T-cell (primary cell): ENCODE data around the gene TCTN1. TPM values are rescaled to one million over a fixed set of nuclear protein-coding genes. Genes with fewer than 3 reads are reported as not detected.
"Not testable (repeated sequence)": the region's sequence is repeated elsewhere in the genome, so short reads cannot be mapped to it uniquely, and the experiment has no call there.

ENCODE experiments used
- ATAC-seq, 4 experiments: fragments of 200-7000 bp in 3 of 4; fragments of 150-1000 bp in 1 of 4; cut with Tn5 transposase; replicated peaks in 1 of 4; 1 replicate in 3 of 4; 2 replicates in 1 of 4; pipeline ENCODE4 v1.10.0; 2021; ENCODE audit warnings: moderate library complexity in 3 of 4, mild to moderate bottlenecking in 2 of 4, moderate number of reproducible peaks in 1 of 4
- CTCF ChIA-PET, 2 donors: fragments of 300-600 bp; sonication (Branson Sonifier 250); formaldehyde crosslinking; loops; one replicate each; lab custom pipeline; 2022; ENCODE audit warnings: antibody characterized with exemption in 2 of 2; lab: Charles Lee
- POLR2A ChIA-PET, 2 donors: fragments of 300-600 bp; sonication (Branson Sonifier 250); formaldehyde crosslinking; loops; one replicate each; lab custom pipeline; 2022; ENCODE audit warnings: antibody characterized with exemption in 2 of 2; lab: Charles Lee
- DNase-seq, 35 experiments: peaks; one replicate each; pipeline versions ENCODE4 v3.0.0 to v3.0.0-alpha.2; 2013 to 2023
- H3K27ac ChIP-seq: one replicate; pipeline ENCODE4 v1.5.1; 2013; ENCODE audit warnings: low read length
- H3K27me3 ChIP-seq, 2 experiments: replicated peaks in 1 of 2; 1 replicate in 1 of 2; 2 replicates in 1 of 2; pipeline versions ENCODE4 v1.6.1 to v1.7.0; 2013; ENCODE audit warnings: low read length in 1 of 2, mixed read lengths in 1 of 2; ENCODE audit not compliant: control insufficient read depth in 2 of 2, insufficient read depth in 2 of 2; ENCODE audit errors: extremely low read depth in 1 of 2
- H3K36me3 ChIP-seq, 2 donors: 1 replicate in 1 of 2; 2 replicates in 1 of 2; pipeline versions ENCODE4 v1.6.1 to v1.7.0; 2013; ENCODE audit warnings: low read length in 1 of 2; ENCODE audit not compliant: control insufficient read depth in 2 of 2, insufficient read depth in 1 of 2; ENCODE audit errors: extremely low read depth in 1 of 2
- H3K4me1 ChIP-seq, 2 experiments: 1 replicate in 1 of 2; 2 replicates in 1 of 2; pipeline versions ENCODE4 v1.6.1 to v1.7.0; 2013; ENCODE audit warnings: low read length in 2 of 2, mixed read lengths in 1 of 2; ENCODE audit not compliant: insufficient read depth in 2 of 2, control insufficient read depth in 1 of 2; ENCODE audit errors: extremely low read depth in 1 of 2
- H3K4me3 ChIP-seq, 2 donors: 1 replicate in 1 of 2; 2 replicates in 1 of 2; pipeline versions ENCODE4 v1.5.1 to v1.7.0; 2013; ENCODE audit warnings: mild to moderate bottlenecking in 2 of 2, low read length in 1 of 2, moderate library complexity in 1 of 2; ENCODE audit not compliant: control insufficient read depth in 1 of 2; ENCODE audit errors: extremely low read depth in 1 of 2
- H3K9me3 ChIP-seq: 2 replicates; pipeline ENCODE4 v1.7.0; 2013
- H3K27ac Mint-ChIP-seq, 2 donors: one replicate each; pipeline ENCODE4 v1.8.0; 2020 to 2021; ENCODE audit warnings: mild to moderate bottlenecking in 2 of 2, mixed read lengths in 2 of 2
- H3K27me3 Mint-ChIP-seq, 2 donors: one replicate each; pipeline ENCODE4 v1.8.0; 2021 to 2022; ENCODE audit warnings: mixed read lengths in 2 of 2
- H3K36me3 Mint-ChIP-seq: one replicate; pipeline ENCODE4 v1.8.0; 2021; ENCODE audit warnings: mixed read lengths
- H3K4me1 Mint-ChIP-seq, 3 donors: one replicate each; pipeline ENCODE4 v1.8.0; 2020 to 2022; ENCODE audit warnings: mixed read lengths in 3 of 3, mild to moderate bottlenecking in 1 of 3
- H3K4me3 Mint-ChIP-seq, 3 donors: one replicate each; pipeline ENCODE4 v1.8.0; 2020 to 2022; ENCODE audit warnings: mild to moderate bottlenecking in 3 of 3, mixed read lengths in 3 of 3, moderate library complexity in 3 of 3
- H3K9me3 Mint-ChIP-seq, 3 donors: one replicate each; pipeline ENCODE4 v1.8.0; 2020 to 2022; ENCODE audit warnings: mixed read lengths in 3 of 3
- WGBS: methylation state at CpG from one replicate; pipeline ENCODE4 v1.1.5; 2013; ENCODE audit warnings: missing lambda C conversion rate; ENCODE audit not compliant: insufficient coverage; 5-methylcytosine and 5-hydroxymethylcytosine counted together
- total RNA-seq, 35 experiments: library from RNA in 6 of 35; stranded (reverse) in 6 of 35; fragments of 120-200 nt in 1 of 35; gene quantifications; one replicate each; pipeline versions ENCODE4 v1.2.1 to v1.2.4 and lab custom pipeline; 2013 to 2026

The TCTN1 gene
- total RNA-seq, 5 donors from 2014 or later (not counting 1 experiment from before 2014, with no cell fraction given), result 8.8 to 14.1 (median 11.5) TPM

DNA sequence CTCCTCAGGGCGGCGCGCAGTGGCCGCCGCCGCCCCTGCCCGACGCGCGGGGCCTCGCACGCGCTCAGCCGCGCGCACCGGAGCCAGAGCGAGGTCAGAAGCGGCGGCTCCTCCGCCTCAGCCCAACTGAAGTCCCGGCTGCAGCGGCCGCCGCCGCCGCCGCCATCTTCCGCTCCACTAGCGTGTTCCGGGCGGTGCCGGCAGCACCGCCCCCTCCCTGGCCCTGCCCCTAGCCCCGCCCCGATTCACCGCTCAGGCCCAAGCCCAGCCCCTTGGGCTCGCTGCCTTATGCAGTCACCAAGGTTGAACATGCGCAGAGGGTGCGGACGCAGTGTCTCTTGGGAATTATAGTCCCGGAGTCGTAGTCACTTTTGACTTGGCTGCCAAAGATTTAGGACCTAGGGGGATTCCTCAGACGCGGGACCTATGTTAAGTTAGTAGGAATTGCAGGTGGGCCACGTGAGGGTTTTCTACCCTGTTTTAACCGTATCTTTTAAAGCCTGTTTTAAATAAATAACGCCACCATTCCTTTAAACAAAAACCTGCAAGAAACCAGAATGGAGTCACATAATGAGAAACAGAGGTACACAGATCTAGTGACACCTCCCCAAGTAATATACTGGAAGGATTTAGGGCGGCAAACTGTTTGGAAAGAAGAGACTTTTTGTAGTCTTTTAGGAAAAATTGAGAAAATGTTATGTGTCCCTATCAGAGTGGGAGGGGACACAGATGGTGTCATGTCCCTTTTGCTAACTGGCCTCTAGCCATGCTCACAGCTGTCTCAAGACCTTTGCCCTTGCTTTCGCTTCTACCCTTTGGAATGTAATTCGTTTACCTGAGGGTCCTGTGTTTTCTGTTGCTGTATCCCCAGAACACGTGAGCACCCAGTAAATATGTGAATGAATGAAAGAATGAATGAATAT, 30.5 kb upstream of the TCTN1 start, which contains the start of gene PPTC7:
PPTC7 (minus strand) TSS at position 182 of the 923 bp plus-strand sequence. CDS start 287 bp downstream, outside the sequence.
- Histone ChIP-seq H3K36me3 (no peaks in the 10 kb centered on the region), H3K9me3 (no peaks in the 10 kb centered on the region), H3K27ac (peak within 1 kb of the TSS; percentile 85), H3K4me3 (peak within 1 kb of the TSS; percentile 85 to 96), H3K4me1 (peaks cover 43 to 60% of the 10 kb centered on the region in 2 experiments), H3K27me3 (no peaks in the 10 kb centered on the region)
- ChIA-PET CTCF (interaction anchor here (1.1 to 2.8 kb wide), 2 partner anchors 17 kb away, joined by 3 to 10 read pairs; no protein-coding TSS in a partner anchor), POLR2A (no interaction called here)
- peak; percentile 93 to 98 (median 94) for ATAC-seq
- DNase-seq, result peak; percentile 90 to 98 (median 96)
- peak within 1 kb of the TSS; percentile 90 to 93 (median 91) for H3K4me3 Mint-ChIP-seq
- no peaks in the 10 kb centered on the region for H3K9me3 Mint-ChIP-seq
- WGBS, result 0% methylated on average over 43 of the region's 52 CpGs
- no peaks in the 10 kb centered on the region for H3K27me3 Mint-ChIP-seq
- H3K4me1 Mint-ChIP-seq, result peaks cover 64 to 66% (median 66%) of the 10 kb centered on the region in 3 donors
- peak within 1 kb of the TSS; percentile 96 for H3K27ac Mint-ChIP-seq
- peaks cover 5% of the 10 kb centered on the region for H3K36me3 Mint-ChIP-seq

DNA sequence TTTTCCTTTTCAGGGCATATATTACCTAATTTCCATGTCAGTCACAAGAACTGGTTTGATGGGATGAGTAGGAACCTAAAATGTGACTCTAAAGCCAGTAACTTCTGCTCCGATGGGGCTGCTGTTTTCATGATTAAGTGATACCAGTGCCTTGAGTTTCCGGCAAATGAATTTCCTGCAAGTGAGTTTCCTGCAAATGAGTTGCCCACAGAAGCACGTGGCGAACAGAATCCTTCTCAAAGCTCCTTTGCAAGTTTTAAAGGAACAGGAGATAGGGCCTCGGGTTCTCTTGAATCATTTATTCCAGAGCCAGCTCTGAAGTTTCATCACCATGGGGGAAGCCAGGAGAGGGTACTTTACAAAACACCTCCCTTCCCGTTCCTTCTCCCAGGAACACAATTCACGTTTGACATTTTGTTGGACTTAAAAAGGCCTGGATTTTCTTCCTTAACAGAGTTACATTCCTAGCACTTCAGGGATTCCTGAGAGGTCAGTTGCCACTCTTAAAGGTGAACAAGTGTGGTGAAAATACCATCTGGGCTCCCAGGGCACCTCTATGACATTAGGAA, 28.6 kb upstream of the TCTN1 start:
- Histone ChIP-seq H3K4me1 (peaks cover 29 to 46% of the 10 kb centered on the region in 2 experiments), H3K9me3 (no peaks in the 10 kb centered on the region), H3K27me3 (no peaks in the 10 kb centered on the region), H3K36me3 (no peaks in the 10 kb centered on the region), H3K27ac (peak overlapping the region; percentile 59), H3K4me3 (peak overlapping the region in 1 of 2 donors; percentile 4)
- Mint-ChIP-seq H3K4me1 (peaks cover 50 to 57% (median 52%) of the 10 kb centered on the region in 3 donors), H3K36me3 (peaks cover 5% of the 10 kb centered on the region), H3K4me3 (peak overlapping the region; percentile 64 to 91 (median 74)), H3K27me3 (no peaks in the 10 kb centered on the region), H3K9me3 (no peaks in the 10 kb centered on the region), H3K27ac (peak overlapping the region; percentile 96)
- peak in 1 of 4 experiments; percentile 10 for ATAC-seq
- WGBS, result no CpG with 5 or more reads among the region's 7 CpGs
- ChIA-PET POLR2A (interaction anchor here (0.7 to 1.0 kb wide), 2 partner anchors 22 to 116 kb away, joined by 3 to 4 read pairs; no protein-coding TSS in a partner anchor), CTCF (interaction anchor here (0.5 to 2.8 kb wide), 6 partner anchors 14 to 83 kb away, joined by 3 to 10 read pairs (median 5); partner anchors contain the start of genes RAD9B (in 1 of the 2) and VPS29 (in 1 of the 2))
- DNase-seq, result peak in 15 of 35 experiments; percentile 7 to 60 (median 21)

DNA sequence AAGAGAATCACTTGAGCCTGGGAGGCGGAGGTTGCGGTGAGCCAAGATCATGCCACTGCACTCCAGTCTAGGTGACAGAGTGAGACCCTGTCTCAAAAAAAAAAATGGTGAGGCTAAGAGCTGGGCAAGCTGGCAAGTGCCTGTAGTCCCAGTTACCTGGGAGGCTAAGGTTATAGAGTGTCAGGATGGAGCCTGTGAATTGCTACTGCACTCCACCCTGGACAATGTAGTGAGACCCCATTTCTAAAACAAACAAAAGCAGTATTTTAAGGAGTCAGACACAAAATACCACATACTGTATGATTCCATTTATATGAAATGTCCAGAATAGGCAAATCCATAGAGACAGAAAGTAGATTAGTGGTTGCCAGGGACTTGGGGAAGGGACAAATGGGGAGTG, 26.8 kb upstream of the TCTN1 start:
- H3K36me3 ChIP-seq, H3K27ac Mint-ChIP-seq, ATAC-seq, H3K4me3 Mint-ChIP-seq, POLR2A ChIA-PET, DNase-seq, H3K27me3 Mint-ChIP-seq, H3K27me3 ChIP-seq, H3K9me3 ChIP-seq, H3K4me3 ChIP-seq, H3K9me3 Mint-ChIP-seq, H3K36me3 Mint-ChIP-seq, H3K27ac ChIP-seq: not testable (repeated sequence)
- peaks cover 32 to 43% of the 10 kb centered on the region in 2 experiments for H3K4me1 ChIP-seq
- CTCF ChIA-PET, result interaction anchor here in 1 of 2 donors (2.7 kb wide), 1 partner anchor 15 kb away, joined by 10 read pairs; no protein-coding TSS in a partner anchor
- H3K4me1 Mint-ChIP-seq, result peaks cover 52 to 59% (median 53%) of the 10 kb centered on the region in 3 donors
- 100% methylated on average over 2 of the region's 2 CpGs for WGBS

DNA sequence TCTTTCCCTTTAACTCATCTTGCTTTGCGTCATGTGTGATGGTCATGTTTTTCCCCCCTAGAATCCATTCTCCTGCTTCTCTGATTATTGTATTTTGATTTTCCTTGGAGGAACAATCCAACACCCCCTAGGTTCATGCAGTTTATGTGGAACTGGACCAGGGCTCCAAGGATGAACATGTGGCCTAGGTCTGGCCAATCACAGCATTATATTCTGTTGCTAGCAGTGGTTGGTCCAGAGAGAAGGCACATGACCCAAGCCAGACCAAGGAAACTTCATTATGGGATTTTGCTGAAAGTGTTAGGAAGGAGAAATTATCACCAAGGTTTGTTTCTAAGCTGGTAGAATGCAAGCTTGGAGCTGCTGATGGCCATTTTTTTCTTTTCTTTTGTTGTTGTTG, 23.9 kb upstream of the TCTN1 start:
- Histone ChIP-seq H3K27ac (peak overlapping the region; percentile 85), H3K27me3 (no peaks in the 10 kb centered on the region), H3K4me3 (no peak overlapping the region), H3K36me3 (no peaks in the 10 kb centered on the region), H3K4me1 (peaks cover 16 to 26% of the 10 kb centered on the region in 2 experiments), H3K9me3 (no peaks in the 10 kb centered on the region)
- Mint-ChIP-seq H3K36me3 (no peaks in the 10 kb centered on the region), H3K9me3 (no peaks in the 10 kb centered on the region), H3K4me3 (peak overlapping the region in 1 of 3 donors; percentile 56), H3K27ac (peak overlapping the region; percentile 93 to 97), H3K27me3 (no peaks in the 10 kb centered on the region), H3K4me1 (peaks cover 33 to 41% (median 34%) of the 10 kb centered on the region in 3 donors)
- WGBS, result no CpG with 5 or more reads among the region's 1 CpG
- CTCF ChIA-PET, result interaction anchor here in 1 of 2 donors (0.6 kb wide), 1 partner anchor 14 kb away, joined by 5 read pairs; no protein-coding TSS in a partner anchor
- DNase-seq (no peak), ATAC-seq (no peak)
- POLR2A ChIA-PET, result interaction anchor here in 1 of 2 donors (0.6 kb wide), 2 partner anchors 16 to 466 kb away, joined by 3 to 5 read pairs; partner anchors contain the start of gene IFT81

DNA sequence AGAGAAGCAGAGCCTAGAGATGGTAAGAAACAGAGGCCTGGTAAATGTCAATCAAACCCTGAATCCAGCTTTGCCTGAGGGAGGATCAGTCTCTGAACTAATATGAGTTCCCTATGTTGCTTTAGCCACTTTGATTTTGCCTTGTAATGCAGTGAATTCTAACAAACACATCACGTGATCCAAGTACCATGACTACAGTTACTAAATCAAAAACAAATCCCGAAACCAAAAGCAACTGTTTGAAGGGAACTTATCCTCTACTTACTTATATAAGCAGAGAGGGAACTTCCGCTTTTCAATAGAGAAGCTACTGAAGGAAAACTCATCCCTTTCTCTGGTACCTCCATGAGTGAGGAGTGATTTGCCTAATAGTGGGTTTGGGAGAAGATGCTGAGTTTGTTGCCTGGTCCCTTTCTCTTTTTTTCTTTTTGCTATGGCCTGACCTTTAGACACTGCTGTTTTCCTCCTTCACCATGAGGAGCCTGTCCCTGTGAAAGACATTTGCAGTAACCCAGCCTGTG, 23.1 kb upstream of the TCTN1 start:
- H3K4me3 Mint-ChIP-seq, result peak overlapping the region; percentile 5 to 56 (median 22)
- ChIA-PET POLR2A (interaction anchor here (0.6 to 1.0 kb wide), 7 partner anchors 16 to 513 kb away, joined by 3 to 21 read pairs (median 5); partner anchors contain the start of genes ARPC3 (in 1 of the 2) and IFT81 (in 1 of the 2)), CTCF (interaction anchor here in 1 of 2 donors (1.2 kb wide), 1 partner anchor 11 kb away, joined by 9 read pairs; no protein-coding TSS in a partner anchor)
- Histone ChIP-seq H3K36me3 (no peaks in the 10 kb centered on the region), H3K4me1 (peaks cover 8 to 18% of the 10 kb centered on the region in 2 experiments), H3K9me3 (no peaks in the 10 kb centered on the region), H3K4me3 (no peak overlapping the region), H3K27me3 (no peaks in the 10 kb centered on the region), H3K27ac (peak overlapping the region; percentile 85)
- H3K9me3 Mint-ChIP-seq, result no peaks in the 10 kb centered on the region
- peaks cover 25 to 33% (median 26%) of the 10 kb centered on the region in 3 donors for H3K4me1 Mint-ChIP-seq
- H3K27ac Mint-ChIP-seq, result peak overlapping the region; percentile 93 to 97
- H3K27me3 Mint-ChIP-seq, result no peaks in the 10 kb centered on the region
- peak in 4 of 35 experiments; percentile 6 to 79 (median 17) for DNase-seq
- no CpG with 5 or more reads among the region's 3 CpGs for WGBS
- H3K36me3 Mint-ChIP-seq, result no peaks in the 10 kb centered on the region
- peak; percentile 69 to 98 (median 84) for ATAC-seq
